GM08714 (cell line): ENCODE results near the gene FGGY.

Experiments used
- H3K4me3 ChIP-seq: fragments of 200-500 bp; sonication (Bioruptor generic); 2 replicates; pipeline ENCODE4 v1.5.1; 2014; ENCODE audit warnings: mild to moderate bottlenecking, low read length, inconsistent platforms
- ZNF274 ChIP-seq: IDR thresholded peaks from 2 replicates; pipeline ENCODE4 v1.6.1; 2012; ENCODE audit warnings: mild to moderate bottlenecking, low read depth, low read length

Gene FGGY

DNA sequence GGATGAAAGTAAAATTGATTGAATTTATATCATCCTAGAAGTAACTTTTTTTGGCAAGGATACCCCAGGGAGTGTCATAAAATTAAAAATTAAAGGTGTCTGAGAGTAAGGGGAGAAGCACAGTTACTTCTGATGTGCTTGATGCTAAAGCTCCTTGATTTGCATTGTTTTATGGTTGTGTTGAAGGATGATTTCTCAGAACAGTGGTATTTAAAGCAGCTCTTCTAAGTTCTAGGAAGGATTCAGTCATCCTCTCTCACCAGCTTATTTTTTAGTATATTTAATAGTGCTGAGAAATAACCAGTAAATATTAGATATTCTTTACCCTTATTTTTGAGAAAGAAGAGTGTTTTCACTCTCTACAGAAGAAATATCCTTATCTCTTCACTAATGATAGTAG lies 93.0 kb downstream of the FGGY start:
- H3K4me3 ChIP-seq = no peak overlapping the region
- no peak for TF ChIP-seq ZNF274

DNA sequence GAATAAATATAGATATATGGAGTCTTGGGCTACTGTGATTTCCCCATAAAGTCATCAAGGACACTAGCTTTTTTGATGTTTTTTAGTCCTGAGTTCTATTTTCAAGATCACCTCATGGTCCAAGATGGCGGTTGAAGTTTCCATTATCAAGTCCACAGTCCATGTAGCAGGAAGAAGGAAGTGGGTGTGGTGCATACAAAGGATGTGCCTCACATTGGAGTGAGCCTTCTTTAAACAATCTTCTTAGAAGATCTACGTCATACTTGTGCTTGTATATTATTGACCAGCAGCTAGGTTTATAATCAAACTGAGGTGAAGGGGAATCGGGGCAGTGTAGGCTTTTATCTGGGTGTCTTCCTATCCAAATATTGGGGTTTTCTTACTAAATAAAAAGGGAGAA lies 93.4 kb downstream of the FGGY start:
- H3K4me3 ChIP-seq = no peak overlapping the region
- TF ChIP-seq ZNF274 = no peak

DNA sequence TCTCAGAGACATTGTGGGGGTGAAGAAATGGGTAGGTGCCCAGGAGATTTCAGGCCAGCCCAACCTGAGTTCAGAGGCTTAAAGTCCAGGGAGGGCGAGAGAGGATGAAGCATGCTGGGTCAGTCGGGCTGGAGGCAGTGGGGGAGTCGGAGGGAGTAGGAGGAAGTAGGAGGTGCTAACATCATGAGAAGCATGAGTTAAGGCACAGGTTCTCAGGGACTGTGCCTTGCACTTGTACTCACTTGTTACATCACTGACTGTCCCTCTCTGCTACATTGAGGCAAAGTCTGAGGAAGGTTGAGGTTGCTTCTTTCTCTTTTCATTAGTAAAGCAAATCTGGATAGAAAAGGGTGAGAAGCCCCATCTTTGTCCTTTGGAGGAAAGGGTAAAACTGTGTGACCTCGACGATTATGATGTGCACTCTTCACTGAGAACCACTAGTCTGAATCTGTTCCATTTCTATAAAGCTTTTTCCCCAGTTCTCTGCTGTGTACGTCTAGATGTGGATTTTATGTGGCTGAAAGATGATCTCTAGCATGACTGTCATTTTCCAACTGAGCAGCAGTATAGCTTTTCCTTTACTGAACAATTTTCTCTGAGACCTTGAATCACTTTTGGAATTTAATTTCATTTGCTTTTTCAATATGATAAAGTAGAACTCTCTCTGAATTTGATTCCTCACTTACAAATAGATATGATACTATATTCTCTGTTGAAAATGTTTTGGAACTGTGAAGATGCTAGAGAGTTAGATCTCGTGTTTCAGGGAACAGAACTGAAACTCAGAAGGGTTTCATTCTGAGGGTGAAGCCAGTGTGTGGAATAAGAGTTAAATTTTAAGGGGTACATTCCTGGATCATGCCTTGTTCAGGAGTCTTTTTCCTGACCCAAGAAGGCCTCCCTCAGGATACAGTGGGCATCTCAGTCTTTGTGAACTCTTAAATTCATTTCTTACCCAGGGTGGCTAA lies 94.6 kb downstream of the FGGY start:
- no peak for TF ChIP-seq ZNF274

DNA sequence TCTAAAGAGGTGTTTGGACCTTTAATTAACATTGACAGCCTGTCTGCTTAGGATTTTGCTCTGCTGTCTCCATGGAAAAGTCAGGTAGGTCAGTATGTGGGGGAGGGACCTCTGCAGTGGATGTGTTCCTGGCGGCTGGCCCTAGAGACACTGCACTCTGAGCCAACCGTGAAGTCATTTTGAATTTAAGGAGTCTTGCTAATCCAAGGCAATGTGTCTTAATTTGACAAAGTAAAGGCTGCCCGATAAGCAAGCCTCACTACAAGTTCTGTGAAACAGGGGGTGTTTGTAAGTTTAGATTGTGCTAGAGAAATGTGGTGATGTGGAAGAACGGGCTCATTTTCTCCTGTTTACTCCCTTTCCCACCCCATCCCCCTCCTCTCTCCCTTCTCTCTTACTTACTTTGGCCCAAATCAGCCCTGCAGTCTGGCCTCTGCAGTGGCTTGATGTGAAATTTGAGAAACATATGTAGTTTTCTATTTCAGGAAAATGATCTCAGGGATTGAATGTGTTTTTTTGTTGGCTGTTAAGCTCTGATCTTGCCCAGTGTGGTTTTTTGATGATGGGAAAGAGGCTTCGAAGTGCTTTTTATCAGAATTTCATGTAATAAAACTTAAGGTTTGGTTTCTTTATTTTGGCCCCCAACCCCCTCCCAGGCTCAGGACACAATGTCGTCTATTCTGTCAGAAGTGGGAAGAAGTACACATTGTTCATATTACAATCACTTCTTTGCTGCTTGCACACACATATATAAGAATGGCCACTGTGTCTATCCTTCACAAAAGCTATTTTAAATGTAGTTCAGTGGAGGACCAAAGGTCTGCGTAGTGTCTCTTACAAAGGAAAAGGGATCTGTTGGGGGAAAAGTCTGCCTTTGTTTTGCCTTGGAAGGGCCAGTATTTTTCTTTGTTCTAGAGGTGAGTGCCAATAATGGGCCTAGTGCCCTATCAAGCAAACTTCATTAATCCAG lies 96.6 kb downstream of the FGGY start:
- TF ChIP-seq ZNF274 = no peak
- no peak overlapping the region for H3K4me3 ChIP-seq

More for the DNA sequence above, 94.6 kb downstream of the FGGY start:
- H3K4me3 ChIP-seq = no peak overlapping the region

DNA sequence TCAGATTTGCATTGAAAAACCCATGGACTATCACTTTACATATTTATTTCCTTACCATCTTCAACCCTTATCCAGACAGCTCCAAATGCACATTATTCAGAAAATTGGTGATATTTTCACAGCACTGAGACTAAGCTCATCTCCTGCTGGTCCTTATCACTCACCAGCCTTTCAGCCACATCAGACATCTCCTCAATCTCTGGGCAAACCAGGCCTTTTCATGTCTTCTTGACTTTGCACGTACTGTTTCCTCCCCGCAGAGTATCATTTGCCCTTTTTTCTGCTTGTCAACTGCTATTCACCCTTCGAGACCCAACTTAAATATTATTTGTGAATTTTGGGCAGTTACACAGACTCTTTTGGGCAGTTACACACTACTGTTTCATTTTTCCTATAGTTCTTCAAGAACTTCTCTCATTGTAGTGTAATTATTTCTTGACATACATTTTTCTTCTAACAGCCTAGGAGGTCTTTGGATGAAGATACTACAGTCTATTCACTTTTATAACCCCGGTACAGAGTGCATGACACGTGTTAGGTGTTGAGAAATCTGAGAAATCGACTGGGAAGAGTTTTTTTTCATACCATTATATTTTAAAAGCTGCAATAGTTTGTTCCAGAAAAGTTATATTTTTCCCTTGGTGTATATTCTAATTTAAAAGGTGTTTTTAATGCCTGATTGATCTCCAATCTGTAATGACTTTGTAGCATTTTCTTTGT lies 98.0 kb downstream of the FGGY start:
- TF ChIP-seq ZNF274 = no peak
- H3K4me3 ChIP-seq = no peak overlapping the region

DNA sequence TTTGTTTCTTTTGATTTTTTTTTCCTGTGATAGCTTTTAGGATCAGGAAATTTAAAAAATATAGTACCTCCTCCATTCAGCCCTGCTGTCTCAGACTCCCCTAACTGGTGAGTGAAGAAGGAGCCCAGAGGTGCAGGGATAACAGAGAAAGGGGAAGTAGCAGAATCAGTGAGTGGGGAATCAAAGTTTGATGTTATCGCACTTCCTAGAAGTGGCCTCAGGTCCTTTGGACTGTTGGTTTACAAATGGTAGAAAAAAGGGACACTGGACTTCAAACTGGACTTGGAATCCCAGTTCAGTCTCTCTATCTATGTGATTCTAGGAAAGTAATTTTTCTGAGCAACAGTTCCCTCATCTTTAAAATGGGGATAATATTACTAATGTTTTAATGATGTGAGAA lies 99.5 kb downstream of the FGGY start:
- TF ChIP-seq ZNF274 = no peak
- H3K4me3 ChIP-seq = no peak overlapping the region

DNA sequence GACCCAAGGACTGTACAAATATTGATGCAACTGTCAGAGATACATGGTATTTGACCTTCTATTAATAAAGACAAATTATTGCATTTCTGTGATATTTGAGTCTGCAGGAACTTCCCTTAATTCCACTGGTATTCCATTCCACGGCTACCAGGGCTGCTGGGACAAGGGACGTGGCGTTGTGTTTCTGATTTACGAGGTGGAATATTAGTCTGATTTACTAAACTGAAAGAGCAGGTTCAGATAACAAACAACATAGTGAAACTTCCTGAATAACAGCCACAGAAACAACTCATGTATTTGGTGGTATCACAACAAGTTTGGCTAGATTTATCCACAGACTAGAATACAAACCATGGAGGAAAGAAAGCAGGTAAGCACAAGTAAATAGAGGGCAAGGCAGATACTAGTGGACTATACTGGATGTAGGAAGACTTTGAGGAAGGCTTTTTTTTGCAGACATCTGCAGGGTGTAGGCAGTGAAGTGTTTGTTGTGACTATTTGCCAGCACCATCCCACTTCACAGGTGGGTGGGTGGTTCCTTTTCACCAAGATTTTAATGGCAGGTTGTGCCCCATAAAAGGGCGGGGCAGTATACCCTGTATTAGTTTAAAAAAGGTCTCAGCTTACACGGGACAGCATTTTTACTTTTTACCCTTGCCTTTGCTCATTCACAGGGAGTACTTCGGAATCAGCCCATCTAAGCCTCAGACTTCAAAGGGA lies 100.4 kb downstream of the FGGY start:
- TF ChIP-seq ZNF274 = no peak
- H3K4me3 ChIP-seq = no peak overlapping the region

DNA sequence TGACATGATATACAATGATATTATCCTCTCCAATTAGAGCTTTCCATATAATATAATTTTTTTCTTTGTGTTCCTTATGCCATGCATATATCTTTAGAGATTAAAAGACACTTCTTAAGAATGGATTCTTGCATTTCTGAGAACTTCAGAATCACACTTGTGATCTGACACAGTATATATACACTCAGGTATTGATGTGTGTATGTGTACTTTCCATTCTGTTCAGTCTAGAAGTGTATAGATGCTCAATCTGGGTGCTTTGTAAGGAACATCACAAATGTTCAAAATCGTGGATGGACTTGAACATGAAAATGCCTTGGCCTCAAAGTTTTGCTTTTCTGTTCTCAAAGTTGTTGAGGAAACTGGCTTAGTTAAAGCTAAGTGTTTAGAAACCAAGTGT lies 102.7 kb downstream of the FGGY start:
- no peak overlapping the region for H3K4me3 ChIP-seq
- no peak for TF ChIP-seq ZNF274

DNA sequence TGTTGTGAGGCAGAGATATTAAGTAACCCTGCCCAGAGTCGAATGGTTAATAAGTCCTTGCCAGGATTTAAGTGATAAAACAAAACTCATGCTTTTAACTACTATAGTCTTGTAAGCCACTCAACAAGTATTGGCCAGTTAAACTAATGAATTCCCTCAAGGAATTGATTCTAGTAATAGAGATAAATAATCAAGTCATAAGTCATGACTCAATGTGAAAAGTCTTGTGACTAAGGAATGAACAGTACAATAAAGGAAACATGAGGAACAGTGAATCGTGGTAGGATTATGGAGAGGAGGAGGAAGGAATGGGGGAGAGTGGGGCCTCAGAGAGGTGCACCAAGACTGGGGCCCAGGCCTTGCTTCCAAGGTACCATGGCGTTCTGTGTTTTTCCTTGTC lies 104.7 kb downstream of the FGGY start:
- no peak overlapping the region for H3K4me3 ChIP-seq
- no peak for TF ChIP-seq ZNF274

DNA sequence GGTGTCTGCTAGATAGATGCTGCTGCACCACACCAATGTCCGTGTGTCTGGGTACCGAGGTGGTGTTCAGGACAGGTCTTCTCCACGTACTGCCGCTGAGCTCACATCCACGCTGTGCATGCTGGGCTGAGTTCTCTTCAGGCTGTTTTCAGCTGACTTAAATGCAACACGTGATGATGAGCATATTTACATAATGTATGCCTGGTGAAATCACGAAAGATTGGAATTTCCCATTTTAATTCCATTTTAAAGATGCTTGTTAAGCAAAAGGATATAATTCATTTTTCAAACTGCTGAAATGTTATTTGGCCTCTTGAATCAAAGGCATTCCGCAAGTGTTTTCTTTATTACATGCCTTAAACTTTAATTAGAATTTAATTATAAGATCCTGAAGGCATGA lies 107.9 kb downstream of the FGGY start:
- no peak overlapping the region for H3K4me3 ChIP-seq
- no peak for TF ChIP-seq ZNF274

DNA sequence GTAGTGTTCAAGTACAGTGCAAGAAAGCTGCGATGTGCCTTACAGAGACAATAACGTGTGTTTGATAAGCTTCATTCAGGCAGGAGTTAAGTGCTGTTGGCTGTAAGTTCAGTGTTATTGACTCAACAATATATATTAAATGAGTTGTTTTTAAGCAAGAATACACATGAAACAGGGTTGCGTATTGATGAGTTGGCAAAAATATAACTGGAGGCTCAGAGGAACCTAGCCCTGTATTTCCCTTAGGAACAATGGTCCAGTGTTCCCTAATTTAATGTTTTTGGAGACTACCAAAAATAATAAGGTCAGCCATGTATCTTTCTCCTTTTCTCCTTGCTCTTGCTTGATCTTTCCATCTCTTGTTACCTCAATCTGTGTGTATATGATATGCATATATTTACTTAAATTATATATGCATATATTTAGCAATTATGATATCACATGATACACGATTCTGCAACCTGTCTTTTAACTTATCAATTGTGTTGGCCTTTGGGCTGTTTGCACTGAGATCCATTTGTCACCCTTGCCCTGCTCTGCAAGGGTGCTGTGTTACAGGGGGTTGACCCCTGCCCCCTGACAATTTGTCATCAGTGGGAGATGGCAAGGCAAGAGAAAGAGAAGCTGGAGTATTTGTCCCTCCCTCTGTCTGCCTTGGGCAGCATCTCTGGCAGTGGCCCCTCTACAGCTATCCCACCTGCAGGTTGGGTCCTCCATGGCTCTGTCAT lies 109.7 kb downstream of the FGGY start:
- TF ChIP-seq ZNF274 = no peak
- no peak overlapping the region for H3K4me3 ChIP-seq

DNA sequence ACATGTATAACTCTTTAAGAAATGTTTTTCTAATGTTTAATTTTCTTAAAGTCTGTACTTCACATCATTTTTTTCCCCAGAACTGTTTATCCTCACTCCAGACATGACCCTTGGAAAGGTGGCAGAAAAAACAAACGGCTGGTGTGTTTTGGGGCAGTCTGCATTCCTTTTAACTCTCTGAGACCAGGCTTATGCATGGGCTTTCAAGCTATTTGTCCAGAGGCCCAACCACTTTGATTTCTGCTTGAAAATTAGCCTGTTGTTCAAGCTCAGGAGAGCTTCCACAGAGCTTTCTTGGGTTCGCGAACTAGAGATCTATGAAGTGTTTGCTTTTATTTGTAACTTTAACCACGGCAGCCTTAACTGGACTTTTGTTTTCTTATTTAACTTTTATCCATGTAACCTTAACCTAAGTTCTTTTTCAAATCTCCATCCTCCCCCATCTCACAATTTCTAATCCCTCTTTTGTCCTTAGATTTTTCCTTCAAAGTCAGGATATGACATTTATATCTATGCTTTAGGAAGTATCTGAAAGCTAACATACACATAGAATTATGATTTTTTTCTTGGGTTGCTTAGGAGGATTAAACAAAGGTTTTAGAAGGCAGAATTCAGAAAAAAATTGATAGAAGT lies 111.8 kb downstream of the FGGY start:
- TF ChIP-seq ZNF274 = no peak

DNA sequence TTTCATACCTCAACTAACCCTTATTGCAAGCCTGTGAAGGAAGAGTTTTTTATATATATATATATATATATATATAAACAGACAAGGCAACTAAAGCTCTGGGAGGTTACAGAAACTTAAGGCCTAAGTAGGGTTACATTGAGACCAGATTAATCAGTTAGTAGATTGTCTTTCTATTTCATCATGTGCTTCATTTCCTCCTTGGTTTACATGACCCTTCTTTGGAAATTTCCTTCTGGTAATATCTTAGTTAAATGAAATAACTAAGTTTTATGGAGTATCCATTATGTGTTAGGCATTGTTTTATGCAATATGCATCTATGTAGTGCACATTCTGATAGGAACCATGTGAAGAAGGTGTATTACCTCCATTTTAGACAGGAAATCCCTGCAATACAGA lies 112.7 kb downstream of the FGGY start:
- no peak for TF ChIP-seq ZNF274
- H3K4me3 ChIP-seq = no peak overlapping the region

More for the DNA sequence above, 111.8 kb downstream of the FGGY start:
- no peak overlapping the region for H3K4me3 ChIP-seq
